Activated CD4-positive, alpha-beta T cell treated with anti-CD3 and anti-CD28 coated beads, Interleukin-2, Interleukin-6, amounts not matched to agents 100 ng/mL and 50 ng/mL, durations not matched to agents 16 hours and 8 hours (primary cell): ENCODE data around the gene ARHGAP6.

Experiments used
- DNase-seq: peaks from one replicate; pipeline ENCODE4 v3.0.0-alpha.2; 2020

Gene ARHGAP6

GRCh38 chrX:11342673-11343072, 323.0 kb downstream of the ARHGAP6 start:
- no peak for DNase-seq

- no peak for DNase-seq
Measured at GRCh38 chrX:11341274-11342201, 324.2 kb downstream of the ARHGAP6 start.

GRCh38 chrX:11337292-11338009, 328.3 kb downstream of the ARHGAP6 start:
- DNase-seq = no peak

DNA sequence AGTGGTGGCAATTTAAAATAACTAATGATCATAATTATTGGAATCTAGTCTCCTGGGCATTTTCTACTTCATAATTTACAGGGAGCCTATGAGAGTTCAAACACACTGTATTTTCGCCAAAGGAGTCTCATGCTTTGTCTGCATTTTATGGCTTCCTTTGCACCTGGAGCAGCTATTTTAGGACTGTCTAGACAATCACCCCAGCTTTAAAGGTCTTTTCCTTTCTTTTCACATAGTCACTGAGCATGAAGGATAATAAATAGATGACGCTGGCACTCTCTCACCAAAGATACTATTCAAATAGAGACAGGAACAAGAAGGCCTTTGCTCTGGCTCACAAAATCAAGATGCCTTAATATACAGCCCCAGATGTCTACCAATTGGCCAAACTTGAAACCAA, 329.5 kb downstream of the ARHGAP6 start:
- DNase-seq = no peak

DNA sequence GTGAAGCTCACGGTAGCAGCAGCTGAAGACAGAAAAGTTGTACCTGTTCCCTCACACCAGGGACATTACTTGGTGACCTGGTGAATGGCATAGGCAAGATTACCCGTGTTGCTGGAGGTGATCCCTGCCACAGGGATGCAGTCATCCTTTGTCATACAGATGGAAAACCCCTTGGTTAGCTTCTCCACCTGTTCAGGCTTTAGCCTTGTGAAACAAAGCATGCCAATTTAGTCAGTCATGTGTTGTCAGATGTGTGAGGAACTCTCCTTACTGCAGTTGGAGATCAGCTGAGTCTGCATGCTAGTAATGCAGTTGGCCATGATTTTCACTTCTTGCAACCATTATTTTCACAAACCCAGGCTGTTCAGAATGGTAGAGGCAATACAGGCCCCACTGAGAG, 331.6 kb downstream of the ARHGAP6 start:
- DNase-seq = no peak

DNA sequence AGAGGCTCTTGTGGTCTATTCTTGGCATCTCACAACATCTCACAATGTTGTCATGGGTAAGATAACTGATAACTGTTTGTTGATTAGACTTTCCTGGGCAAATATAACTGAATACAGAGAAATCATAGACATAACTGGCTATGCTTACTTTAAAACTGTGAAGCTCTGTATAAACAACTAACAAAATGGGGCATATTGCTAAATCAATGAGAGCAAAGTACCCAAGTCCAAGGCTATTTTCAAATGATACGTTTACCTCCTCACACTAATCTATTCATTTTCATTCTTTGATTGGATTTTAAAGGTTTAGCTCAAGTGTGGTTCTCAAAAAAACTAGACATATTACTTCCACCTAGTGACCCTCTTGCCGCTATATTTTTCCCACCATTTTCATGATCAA, 333.9 kb downstream of the ARHGAP6 start:
- no peak for DNase-seq

- DNase-seq = no peak
Measured at GRCh38 chrX:11329021-11329420, 336.7 kb downstream of the ARHGAP6 start.

GRCh38 chrX:11328134-11328533, 337.6 kb downstream of the ARHGAP6 start:
- no peak for DNase-seq

DNA sequence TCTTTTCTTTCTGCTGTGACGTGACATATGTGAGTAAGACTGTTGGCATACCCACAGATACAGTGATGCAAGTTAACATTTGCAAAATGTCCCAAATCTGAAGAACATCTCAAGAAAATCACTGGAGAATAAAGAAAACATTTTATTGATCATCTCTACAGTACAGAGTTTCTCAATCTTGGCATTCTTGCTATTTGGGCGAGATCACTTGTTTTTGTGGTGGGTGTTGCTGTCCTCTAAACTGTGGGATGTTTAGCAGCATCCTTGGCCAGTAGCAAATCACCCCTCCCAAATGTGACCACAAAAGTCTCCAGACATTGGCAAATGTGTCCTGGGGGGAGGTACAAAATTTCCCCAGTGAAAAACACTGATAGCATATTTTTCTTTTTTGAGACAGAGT, 343.7 kb downstream of the ARHGAP6 start:
- no peak for DNase-seq

DNA sequence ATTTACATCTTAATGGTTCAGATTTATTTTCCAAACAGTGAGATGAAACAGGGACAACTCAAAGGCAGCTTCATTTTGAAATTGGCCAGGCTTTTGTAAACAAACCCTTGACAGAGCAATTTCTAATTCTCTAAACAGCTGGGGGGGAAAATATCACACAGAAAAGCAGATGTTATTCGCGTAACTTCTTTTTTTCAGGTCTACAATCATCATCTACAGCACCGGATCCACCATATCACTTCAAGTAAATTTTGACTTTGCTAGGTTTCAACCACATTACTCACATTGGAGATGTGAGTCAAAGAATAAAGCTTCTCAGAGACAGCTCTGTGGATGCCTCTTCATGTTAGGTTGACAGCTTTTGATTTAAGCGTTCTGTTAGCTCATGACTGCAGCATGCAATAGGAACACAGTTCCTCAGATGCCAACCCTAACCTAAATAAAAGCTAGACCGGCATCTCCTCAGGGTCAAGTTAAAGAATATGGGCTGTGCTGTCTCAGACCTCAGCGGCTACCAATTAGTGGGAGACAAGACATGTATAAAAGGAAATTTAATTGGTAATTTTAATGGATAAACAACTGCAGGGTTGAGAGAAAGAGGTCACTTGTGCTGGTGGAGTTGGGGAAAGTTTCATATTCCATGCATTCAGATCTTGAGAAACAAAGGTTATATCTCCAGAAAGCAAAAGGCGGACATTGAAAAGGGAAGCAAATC, 345.8 kb downstream of the ARHGAP6 start:
- no peak for DNase-seq

DNA sequence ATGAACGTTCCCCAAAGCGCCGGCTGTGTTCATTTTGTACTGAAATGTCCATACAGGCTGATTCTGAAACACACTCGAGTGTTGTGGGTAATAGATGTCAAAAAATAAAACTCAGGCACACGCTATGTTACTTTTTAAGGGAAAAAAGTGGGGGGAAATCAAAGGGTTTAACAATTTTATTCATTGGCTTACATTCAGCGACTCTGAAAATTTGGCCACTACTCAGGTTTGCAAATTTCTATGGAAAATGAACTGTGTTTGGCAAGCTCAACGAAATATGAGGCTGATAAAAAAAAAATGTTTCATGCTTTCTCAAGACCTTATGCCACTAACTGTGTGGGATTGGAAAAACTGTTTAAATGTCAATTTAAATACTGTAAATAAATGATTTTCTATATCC, 354.0 kb downstream of the ARHGAP6 start:
- no peak for DNase-seq

DNA sequence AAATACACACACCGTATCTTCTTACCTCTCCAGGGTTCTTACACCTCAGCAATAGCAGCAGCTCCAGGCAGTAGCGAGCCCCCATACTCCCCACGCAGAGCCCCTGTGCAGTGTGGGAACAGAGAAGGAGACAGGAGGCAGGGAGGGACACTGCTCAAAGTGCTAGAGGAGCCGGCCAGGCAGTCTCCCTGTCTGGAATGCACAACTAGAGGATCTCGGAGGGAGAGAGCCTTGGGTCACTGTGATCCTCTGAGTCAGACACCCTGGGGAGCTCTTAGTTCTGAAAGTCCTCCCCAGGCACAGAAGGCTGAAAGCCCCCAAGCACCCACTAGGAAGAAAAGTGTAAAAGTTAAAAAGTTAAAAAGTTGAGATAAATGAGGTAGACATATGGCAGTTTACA, 356.5 kb downstream of the ARHGAP6 start:
- DNase-seq = no peak

DNA sequence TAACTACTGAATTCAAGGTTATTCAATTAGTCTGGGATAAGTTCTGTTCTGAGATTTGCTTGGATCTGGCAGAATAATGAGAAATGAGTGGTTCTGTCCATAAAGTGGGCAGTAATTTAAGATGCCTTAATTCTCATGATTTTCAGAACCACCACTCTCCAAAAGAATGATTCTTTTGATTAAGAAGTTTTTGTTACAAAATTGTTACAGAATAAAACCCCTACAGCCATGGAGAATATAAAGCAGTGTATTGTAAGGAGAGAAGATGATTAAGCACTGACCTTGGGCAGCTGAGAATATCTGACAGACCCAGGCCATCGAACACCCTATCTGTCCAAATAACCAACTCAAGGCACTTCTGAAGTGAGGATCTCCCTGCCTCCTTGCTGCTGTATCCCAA, 360.1 kb downstream of the ARHGAP6 start:
- no peak for DNase-seq

- no peak for DNase-seq
Measured at GRCh38 chrX:11304829-11305228, 360.9 kb downstream of the ARHGAP6 start.

- no peak for DNase-seq
Measured at GRCh38 chrX:11298600-11298999, 367.1 kb downstream of the ARHGAP6 start.

- no peak for DNase-seq
Measured at GRCh38 chrX:11296051-11296450, 369.7 kb downstream of the ARHGAP6 start.

- no peak for DNase-seq
Measured at GRCh38 chrX:11293113-11293512, 372.6 kb downstream of the ARHGAP6 start, which contains the start of gene AMELX. Gene AMELX, plus strand, starts transcription at chrX:11293413. Its CDS starts 1,376 bp downstream, at chrX:11294789.

DNA sequence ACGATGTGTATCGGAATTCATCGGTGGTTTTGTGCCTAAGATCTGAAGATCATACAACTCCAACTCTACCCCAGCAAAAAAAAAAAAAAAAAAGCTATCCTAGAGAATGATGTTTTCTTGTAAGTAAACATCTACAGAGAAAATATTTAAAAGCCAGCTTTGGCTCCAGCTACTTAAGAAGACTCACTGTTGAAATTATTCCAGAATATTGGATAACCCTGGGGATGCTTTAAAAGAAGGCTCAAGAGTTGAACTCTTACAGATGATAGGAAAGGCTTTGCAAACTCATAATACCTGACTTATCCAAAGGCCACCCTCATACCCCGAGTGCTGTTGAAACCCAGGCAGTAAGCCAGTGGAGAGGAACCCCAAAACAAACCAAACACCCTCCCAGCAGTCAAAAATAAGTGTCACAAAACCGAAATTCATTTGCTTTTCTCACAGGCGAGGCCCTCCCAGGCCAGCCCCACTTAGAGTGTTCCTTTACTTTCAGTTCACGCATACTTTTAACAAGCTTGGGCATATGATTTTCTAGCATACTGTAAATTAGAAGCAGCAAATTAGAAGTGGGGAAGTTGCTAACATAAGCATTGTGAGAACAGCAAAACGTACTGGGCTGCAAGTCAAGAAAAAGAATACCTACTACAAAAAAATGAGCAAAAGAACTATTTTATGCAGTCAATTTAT, 375.2 kb downstream of the ARHGAP6 start:
- DNase-seq = no peak

DNA sequence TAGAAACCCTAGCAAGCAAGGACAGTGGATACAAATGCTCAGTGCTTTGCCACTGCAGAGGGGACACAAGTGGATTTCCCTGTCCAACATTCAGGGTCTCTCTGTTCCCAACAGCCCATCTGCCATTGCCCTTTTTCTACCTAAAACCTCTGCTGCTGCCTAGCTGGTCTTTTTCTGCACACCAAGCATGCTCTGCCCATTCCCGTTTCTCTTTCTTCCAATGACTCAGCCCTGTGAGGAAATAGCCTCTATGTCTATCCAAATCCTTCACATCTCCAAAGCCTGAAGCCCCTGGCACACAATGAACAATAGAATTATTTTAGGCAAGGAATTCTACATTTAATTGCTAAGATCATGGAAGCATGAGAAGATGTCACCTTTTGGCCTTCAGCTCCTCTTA, 378.2 kb downstream of the ARHGAP6 start:
- no peak for DNase-seq

DNA sequence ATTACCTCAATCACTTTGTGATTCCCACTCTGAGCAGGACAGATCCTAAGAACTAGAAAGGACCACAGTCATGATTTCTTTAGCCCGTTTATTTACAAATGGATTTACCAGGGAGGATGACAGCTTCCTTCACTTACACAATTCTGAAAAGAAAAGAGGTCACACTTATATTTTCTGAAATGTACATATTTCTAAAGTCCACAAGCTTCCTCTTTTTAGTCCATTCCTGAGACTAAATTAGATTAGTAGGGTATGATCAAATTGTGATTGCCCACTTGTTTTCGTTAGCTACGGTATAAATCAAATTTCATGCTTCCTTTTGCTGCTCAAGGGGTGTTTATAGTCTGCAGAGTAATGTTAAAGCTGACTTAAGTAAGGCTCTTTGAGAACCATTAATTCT, 380.1 kb downstream of the ARHGAP6 start:
- DNase-seq = no peak

DNA sequence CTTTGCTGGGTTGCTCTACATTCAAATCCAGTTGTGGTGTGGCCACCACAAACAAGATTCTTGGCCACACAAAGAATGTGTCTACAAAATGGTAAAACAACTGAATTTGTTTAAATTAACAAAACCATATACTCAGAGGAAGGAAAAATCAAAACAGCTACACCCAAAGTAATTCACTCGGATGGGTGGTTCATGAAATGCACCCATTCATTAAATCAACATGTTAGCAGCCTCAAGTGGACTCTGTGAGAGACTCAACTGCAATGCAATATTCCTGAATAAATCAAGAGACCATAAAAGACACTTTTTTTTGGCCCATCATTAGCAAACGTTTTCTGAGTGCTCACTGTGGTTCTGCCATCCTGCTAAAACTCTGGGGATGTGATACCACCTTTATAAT, 383.7 kb downstream of the ARHGAP6 start:
- DNase-seq = no peak

GRCh38 chrX:11273544-11273943, 392.2 kb downstream of the ARHGAP6 start:
- no peak for DNase-seq

- no peak for DNase-seq
Measured at GRCh38 chrX:11272863-11273262, 392.9 kb downstream of the ARHGAP6 start.
